Gastrocnemius medialis (tissue), 4 donors: ENCODE measurements around the gene MFNG. TPM values are rescaled to one million over a fixed set of nuclear protein-coding genes. Genes with fewer than 3 reads are reported as not detected.

ENCODE experiments used
- ATAC-seq, 2 donors: fragments of 150-250 bp; one replicate each; pipeline ENCODE4 v1.9.1; 2016
- DNase-seq, 2 donors: peaks; one replicate each; pipeline ENCODE4 v3.0.0-alpha.2; 2019
- H3K27ac ChIP-seq, 4 donors: fragments of 200-600 bp; sonication (generic); 1 replicate in 1 of 4; 2 replicates in 3 of 4; pipeline ENCODE4 v1.5.1; 2016 to 2018; ENCODE audit warnings: mild to moderate bottlenecking in 2 of 4, moderate library complexity in 1 of 4
- H3K27me3 ChIP-seq, 3 donors: fragments of 200-600 bp; sonication (generic) in 2 of 3; 1 replicate in 1 of 3; 2 replicates in 2 of 3; pipeline versions ENCODE4 v1.5.1 to v1.6.0; 2016 to 2019; ENCODE audit warnings: mild to moderate bottlenecking in 1 of 3, moderate library complexity in 1 of 3
- H3K36me3 ChIP-seq, 2 donors: fragments of 200-600 bp; sonication (generic) in 1 of 2; one replicate each; pipeline ENCODE4 v1.5.1; 2017 to 2018
- H3K4me1 ChIP-seq, 2 donors: fragments of 200-600 bp; sonication (generic) in 1 of 2; one replicate each; pipeline ENCODE4 v1.5.1; 2016 to 2017; ENCODE audit warnings: mild to moderate bottlenecking in 2 of 2
- H3K4me3 ChIP-seq, 4 donors: fragments of 200-600 bp; sonication (generic) in 3 of 4; 1 replicate in 1 of 4; 2 replicates in 3 of 4; pipeline ENCODE4 v1.5.1; 2016 to 2019; ENCODE audit warnings: mild to moderate bottlenecking in 2 of 4
- H3K9me3 ChIP-seq, 3 donors: fragments of 200-600 bp; sonication (generic) in 2 of 3; 1 replicate in 1 of 3; 2 replicates in 2 of 3; pipeline ENCODE4 v1.5.1; 2016 to 2019
- CTCF ChIP-seq, 5 experiments: fragments of 450-650 bp in 3 of 5; fragments of 200-600 bp in 2 of 5; sonication (generic) in 2 of 5; IDR thresholded peaks in 4 of 5; conservative IDR thresholded peaks in 1 of 5; 1 replicate in 4 of 5; 2 replicates in 1 of 5; pipeline ENCODE4 v1.5.1; 2016 to 2019; ENCODE audit warnings: antibody characterized with exemption in 5 of 5, mild to moderate bottlenecking in 3 of 5, moderate library complexity in 3 of 5
- POLR2A ChIP-seq, 2 donors: fragments of 450-650 bp; IDR thresholded peaks; one replicate each; pipeline ENCODE4 v1.6.1; 2017; ENCODE audit warnings: antibody characterized with exemption in 2 of 2, mild to moderate bottlenecking in 2 of 2, moderate library complexity in 2 of 2
- in situ Hi-C, 4 donors: fragments of 200-750 bp; cut with MboI; loops; one replicate each; pipeline versions ENCODE4 v1.15.0 to v1.8.0; 2017; ENCODE audit warnings: low sequenced_read_pairs in 4 of 4
- intact Hi-C: fragments of 100-400 bp; cut with DNase I; formaldehyde crosslinking; loops from one replicate; pipeline ENCODE4 v1.15.1; 2023; ENCODE audit warnings: low total_unique reads
- total RNA-seq, 4 donors: library from RNA; depleted of rRNA; stranded (reverse); fragments of >200 nt; gene quantifications; one replicate each; pipeline versions ENCODE4 v1.1.0 to v1.2.3, GENCODE V29; 2016

Gene MFNG
- total RNA-seq, 4 donors from 2014 or later, result 2.4 to 7.0 (median 5.2) TPM

- H3K4me3 ChIP-seq, result no peak overlapping the region
- H3K36me3 ChIP-seq, result no peaks in the 10 kb centered on the region
- in situ Hi-C loops (loop anchor here in 1 of 4 donors (10.0 kb wide), 1 partner anchor 134 kb away; no protein-coding TSS in a partner anchor), intact Hi-C loops (no loop called here)
- no peak overlapping the region for H3K27ac ChIP-seq
- TF ChIP-seq POLR2A (IDR thresholded peaks at IDR 0.05) (no peak), CTCF (IDR thresholded peaks at IDR 0.05 in 4 of 5, conservative IDR thresholded peaks at IDR 0.05 in 1 of 5) (no peak)
- no peaks in the 10 kb centered on the region for H3K9me3 ChIP-seq
- ATAC-seq (no peak), DNase-seq (no peak)
- peaks cover 0 to 36% (median 16%) of the 10 kb centered on the region in 3 donors for H3K27me3 ChIP-seq
- H3K4me1 ChIP-seq, result no peaks in the 10 kb centered on the region
Measured at GRCh38 chr22:37459206-37459605, 27.0 kb downstream of the MFNG start.

- in situ Hi-C loops, result loop anchor here in 1 of 4 donors (10.0 kb wide), 1 partner anchor 132 kb away; no protein-coding TSS in a partner anchor
- ATAC-seq (peak in 1 of 2 donors; percentile 44), DNase-seq (peak in 1 of 2 donors; percentile 17)
- Histone ChIP-seq H3K36me3 (no peaks in the 10 kb centered on the region), H3K4me1 (no peaks in the 10 kb centered on the region), H3K27me3 (peaks cover 0 to 42% (median 19%) of the 10 kb centered on the region in 3 donors), H3K27ac (no peak overlapping the region), H3K9me3 (no peaks in the 10 kb centered on the region), H3K4me3 (no peak overlapping the region)
- TF ChIP-seq POLR2A (IDR thresholded peaks at IDR 0.05) (no peak), CTCF (IDR thresholded peaks at IDR 0.05 in 4 of 5, conservative IDR thresholded peaks at IDR 0.05 in 1 of 5) (peak; percentile 37 to 69 (median 63))
- intact Hi-C loops, result loop anchor here (2.0 kb wide), 1 partner anchor 140 kb away; no protein-coding TSS in a partner anchor
Measured at GRCh38 chr22:37457093-37457893, 28.9 kb downstream of the MFNG start.

GRCh38 chr22:37456346-37456745 lies 29.8 kb downstream of the MFNG start:
- no peak for ATAC-seq
- Histone ChIP-seq H3K27ac (no peak overlapping the region), H3K9me3 (no peaks in the 10 kb centered on the region), H3K27me3 (peaks cover 0 to 45% (median 22%) of the 10 kb centered on the region in 3 donors), H3K36me3 (no peaks in the 10 kb centered on the region), H3K4me1 (no peaks in the 10 kb centered on the region), H3K4me3 (no peak overlapping the region)
- TF ChIP-seq POLR2A (IDR thresholded peaks at IDR 0.05) (no peak), CTCF (IDR thresholded peaks at IDR 0.05 in 4 of 5, conservative IDR thresholded peaks at IDR 0.05 in 1 of 5) (no peak)
- in situ Hi-C loops, result loop anchor here in 1 of 4 donors (10.0 kb wide), 1 partner anchor 132 kb away; no protein-coding TSS in a partner anchor
- intact Hi-C loops, result loop anchor here (2.0 kb wide), 1 partner anchor 140 kb away; no protein-coding TSS in a partner anchor
- no peak for DNase-seq

GRCh38 chr22:37455896-37456295 lies 30.3 kb downstream of the MFNG start:
- Histone ChIP-seq H3K27me3 (peaks cover 0 to 47% (median 23%) of the 10 kb centered on the region in 3 donors), H3K36me3 (no peaks in the 10 kb centered on the region), H3K9me3 (no peaks in the 10 kb centered on the region), H3K27ac (no peak overlapping the region), H3K4me3 (no peak overlapping the region), H3K4me1 (no peaks in the 10 kb centered on the region)
- intact Hi-C loops, result loop anchor here (2.0 kb wide), 1 partner anchor 139 kb away; no protein-coding TSS in a partner anchor
- TF ChIP-seq POLR2A (IDR thresholded peaks at IDR 0.05) (no peak), CTCF (IDR thresholded peaks at IDR 0.05 in 4 of 5, conservative IDR thresholded peaks at IDR 0.05 in 1 of 5) (no peak)
- DNase-seq, result no peak
- in situ Hi-C loops, result loop anchor here in 1 of 4 donors (10.0 kb wide), 1 partner anchor 131 kb away; no protein-coding TSS in a partner anchor
- no peak for ATAC-seq
